Epidermal melanocyte (primary cell): Measurements from ENCODE around the gene CD300H.

ENCODE experiments used
- DNase-seq: peaks from one replicate; pipeline ENCODE4 v3.0.0; 2011; ENCODE audit warnings: low spot score; ENCODE audit not compliant: insufficient read length

Gene CD300H

GRCh38 chr17:74552037-74552436, 15.3 kb downstream of the CD300H start:
- no peak for DNase-seq

GRCh38 chr17:74550602-74551001, 16.7 kb downstream of the CD300H start:
- DNase-seq: no peak

- no peak for DNase-seq
Measured at GRCh38 chr17:74549343-74549742, 18.0 kb downstream of the CD300H start.

GRCh38 chr17:74547736-74548135, 19.6 kb downstream of the CD300H start:
- DNase-seq: no peak

GRCh38 chr17:74547264-74547663, 20.0 kb downstream of the CD300H start:
- no peak for DNase-seq

- DNase-seq: no peak
Measured at GRCh38 chr17:74546586-74546985, 20.7 kb downstream of the CD300H start.

- no peak for DNase-seq
Measured at GRCh38 chr17:74545843-74546230, 21.5 kb downstream of the CD300H start, which contains the start of gene CD300C. Gene CD300C, minus strand, starts transcription at chr17:74546115. Its CDS starts 333 bp downstream, at chr17:74545782.

GRCh38 chr17:74544991-74545842, 22.1 kb downstream of the CD300H start:
- no peak for DNase-seq

- no peak for DNase-seq
Measured at GRCh38 chr17:74543891-74544760, 23.2 kb downstream of the CD300H start.

- DNase-seq: no peak
Measured at GRCh38 chr17:74543406-74543805, 23.9 kb downstream of the CD300H start.

GRCh38 chr17:74542727-74543383, 24.5 kb downstream of the CD300H start:
- DNase-seq: no peak

GRCh38 chr17:74542166-74542565, 25.1 kb downstream of the CD300H start:
- DNase-seq: no peak

- no peak for DNase-seq
Measured at GRCh38 chr17:74541176-74542111, 25.9 kb downstream of the CD300H start.

GRCh38 chr17:74539281-74539820, 28.0 kb downstream of the CD300H start:
- DNase-seq: no peak

GRCh38 chr17:74536890-74537289, 30.4 kb downstream of the CD300H start:
- DNase-seq: no peak

- DNase-seq: no peak
Measured at GRCh38 chr17:74532115-74532514, 35.2 kb downstream of the CD300H start.

- DNase-seq: no peak
Measured at GRCh38 chr17:74531231-74531761, 36.0 kb downstream of the CD300H start, which contains the start of gene CD300LB. Gene CD300LB, minus strand, starts transcription at chr17:74531475. Its CDS starts 125 bp downstream, at chr17:74531350.

GRCh38 chr17:74530831-74531150, 36.5 kb downstream of the CD300H start:
- DNase-seq: no peak

GRCh38 chr17:74529243-74529642, 38.1 kb downstream of the CD300H start:
- no peak for DNase-seq
